ENCODE data around the gene SUCLG1.
"Not testable (repeated sequence)": the region's sequence is repeated elsewhere in the genome, so short reads cannot be mapped to it uniquely, and the experiment has no call there.

Gene SUCLG1

GRCh38 chr2:84424152-84424551, 34.9 kb downstream of the SUCLG1 start:
- in situ Hi-C loops (cut with MboI; ENCODE audit: low sequenced_read_pairs), result no loop called here

- in situ Hi-C loops (cut with MboI; ENCODE audit: low sequenced_read_pairs), result no loop called here
Observed at GRCh38 chr2:84421791-84422190, 37.3 kb downstream of the SUCLG1 start.

DNA sequence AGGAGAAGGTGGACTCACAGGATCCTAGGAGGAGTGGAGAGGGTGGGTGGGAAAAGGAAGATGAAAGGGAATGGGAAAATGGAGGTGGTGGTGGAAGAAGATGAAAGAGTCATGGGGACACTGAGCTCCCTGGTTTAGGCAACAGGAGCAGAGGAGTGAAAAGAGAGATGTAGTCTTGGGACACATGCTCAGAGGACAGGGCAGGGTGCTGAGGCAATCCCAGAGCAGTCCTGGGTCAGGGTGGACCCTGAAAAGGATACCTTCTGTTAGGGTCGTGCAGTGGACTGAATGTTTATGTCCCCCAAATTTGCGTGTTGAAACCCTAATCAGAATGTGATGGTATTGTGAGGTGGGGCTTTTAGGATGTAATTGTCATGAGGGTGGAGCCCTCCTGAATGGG, 37.9 kb downstream of the SUCLG1 start:
- in situ Hi-C loops (cut with MboI; ENCODE audit: low sequenced_read_pairs), result no loop called here

DNA sequence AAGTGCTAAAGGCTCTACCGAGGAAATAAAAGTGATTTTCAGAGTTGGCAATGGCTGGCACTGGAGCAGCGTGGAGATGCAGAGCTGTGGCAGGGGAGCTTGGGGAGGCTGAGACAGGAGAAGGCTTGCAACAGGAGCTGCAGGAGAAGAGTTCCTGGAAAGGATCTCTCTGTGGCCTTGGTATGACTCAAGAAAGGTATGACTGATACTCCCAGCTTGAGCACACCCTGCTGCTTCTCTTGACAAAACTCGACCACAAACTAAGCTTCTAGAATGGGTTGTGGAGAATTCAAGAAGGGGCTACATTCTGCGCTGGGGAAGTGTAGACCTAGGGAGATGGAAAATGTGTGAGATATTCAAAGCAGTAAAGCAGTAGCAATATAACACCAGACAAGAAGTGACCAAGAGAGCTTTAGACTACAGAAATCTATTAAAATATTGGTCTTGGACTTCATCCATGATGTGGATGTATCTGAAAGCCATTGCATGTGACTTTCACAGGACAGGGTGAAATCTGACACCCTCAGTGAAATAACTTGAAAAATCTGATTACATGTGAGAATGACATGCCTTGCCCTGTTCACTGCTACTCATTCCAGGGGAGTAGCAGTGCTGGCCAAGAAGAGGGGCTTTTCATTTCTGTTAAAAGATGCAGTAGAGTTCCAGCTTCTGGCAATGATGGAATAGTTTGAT, 41.5 kb downstream of the SUCLG1 start:
- in situ Hi-C loops (cut with MboI; ENCODE audit: low sequenced_read_pairs), result no loop called here

- in situ Hi-C loops (cut with MboI; ENCODE audit: low sequenced_read_pairs), result no loop called here
Observed at GRCh38 chr2:84409531-84409930, 49.5 kb downstream of the SUCLG1 start.

DNA sequence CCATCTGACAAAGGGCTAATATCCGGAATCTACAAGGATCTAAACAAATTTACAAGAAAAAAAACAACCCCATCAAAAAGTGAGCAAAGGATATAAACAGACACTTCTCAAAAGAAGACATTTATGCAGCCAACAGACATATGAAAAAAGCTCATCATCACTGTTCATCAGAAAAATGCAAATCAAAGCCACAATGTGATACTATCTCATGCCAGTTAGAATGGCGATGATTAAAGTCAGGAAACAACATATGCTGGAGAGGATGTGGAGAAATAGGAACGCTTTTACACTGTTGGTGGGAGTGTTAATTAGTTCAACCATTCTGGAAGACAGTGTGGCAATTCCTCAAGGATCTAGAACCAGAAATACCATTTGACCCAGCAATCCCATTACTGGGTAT, 57.0 kb downstream of the SUCLG1 start:
- in situ Hi-C loops (cut with MboI; ENCODE audit: low sequenced_read_pairs), result not testable (repeated sequence)

DNA sequence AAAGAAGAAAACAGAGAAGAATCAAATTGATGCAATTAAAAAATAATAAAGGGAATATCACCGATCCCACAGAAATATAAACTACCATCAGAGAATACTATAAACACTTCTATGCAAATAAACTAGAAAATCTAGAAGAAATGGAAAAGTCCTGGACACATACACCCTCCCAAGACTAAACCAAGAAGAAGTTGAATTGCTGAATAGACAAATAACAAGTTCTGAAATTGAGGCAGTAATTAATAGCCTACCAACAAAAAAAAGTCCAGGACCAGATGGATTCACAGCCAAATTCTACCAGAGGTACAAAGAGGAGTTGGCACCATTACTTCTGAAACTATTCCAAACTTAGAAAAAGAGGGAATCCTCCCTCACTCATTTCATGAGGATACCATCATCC, 59.2 kb downstream of the SUCLG1 start:
- in situ Hi-C loops (cut with MboI; ENCODE audit: low sequenced_read_pairs), result not testable (repeated sequence)

DNA sequence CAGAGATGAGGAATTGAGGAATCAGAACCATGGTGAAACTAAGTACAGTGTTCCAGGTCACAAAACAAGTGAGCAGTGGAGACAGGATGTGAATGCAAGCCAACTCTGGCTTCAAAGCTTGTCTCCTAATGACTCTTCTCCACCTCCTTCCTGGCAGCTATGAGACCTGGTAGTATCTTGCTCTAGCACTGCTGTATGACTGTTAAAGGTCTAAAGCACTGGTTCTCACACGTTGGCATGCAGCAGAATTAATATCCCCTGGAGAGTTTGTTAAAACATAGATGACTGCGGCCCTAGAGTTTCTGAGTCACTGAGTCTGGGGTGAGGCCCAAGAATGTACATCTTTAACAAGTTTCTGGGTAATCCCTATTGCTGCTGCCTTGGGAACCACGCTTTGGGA, 63.3 kb downstream of the SUCLG1 start:
- in situ Hi-C loops (cut with MboI; ENCODE audit: low sequenced_read_pairs), result no loop called here

DNA sequence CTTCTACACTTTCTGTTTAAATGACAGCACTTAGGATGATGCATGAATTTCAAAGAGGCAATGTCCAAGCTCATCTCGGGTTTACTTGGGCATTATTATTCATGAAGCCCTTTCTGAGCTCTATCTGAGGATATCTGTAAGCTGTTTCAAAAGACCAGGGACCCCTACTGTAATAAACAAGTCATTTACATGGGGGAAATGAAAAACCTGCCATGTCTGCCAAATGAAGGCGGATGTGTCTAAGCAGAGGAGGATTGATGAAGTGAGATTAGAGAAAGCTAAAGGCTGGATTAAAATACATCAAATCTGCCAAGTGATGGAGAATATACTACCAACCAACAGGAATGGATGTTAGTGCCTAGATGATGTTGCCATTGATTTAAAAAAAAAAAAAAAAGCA, 64.5 kb downstream of the SUCLG1 start:
- in situ Hi-C loops (cut with MboI; ENCODE audit: low sequenced_read_pairs), result no loop called here

GRCh38 chr2:84393829-84394228, 65.3 kb downstream of the SUCLG1 start:
- in situ Hi-C loops (cut with MboI; ENCODE audit: low sequenced_read_pairs), result no loop called here

GRCh38 chr2:84389794-84390193, 69.3 kb downstream of the SUCLG1 start:
- in situ Hi-C loops (cut with MboI; ENCODE audit: low sequenced_read_pairs), result no loop called here

DNA sequence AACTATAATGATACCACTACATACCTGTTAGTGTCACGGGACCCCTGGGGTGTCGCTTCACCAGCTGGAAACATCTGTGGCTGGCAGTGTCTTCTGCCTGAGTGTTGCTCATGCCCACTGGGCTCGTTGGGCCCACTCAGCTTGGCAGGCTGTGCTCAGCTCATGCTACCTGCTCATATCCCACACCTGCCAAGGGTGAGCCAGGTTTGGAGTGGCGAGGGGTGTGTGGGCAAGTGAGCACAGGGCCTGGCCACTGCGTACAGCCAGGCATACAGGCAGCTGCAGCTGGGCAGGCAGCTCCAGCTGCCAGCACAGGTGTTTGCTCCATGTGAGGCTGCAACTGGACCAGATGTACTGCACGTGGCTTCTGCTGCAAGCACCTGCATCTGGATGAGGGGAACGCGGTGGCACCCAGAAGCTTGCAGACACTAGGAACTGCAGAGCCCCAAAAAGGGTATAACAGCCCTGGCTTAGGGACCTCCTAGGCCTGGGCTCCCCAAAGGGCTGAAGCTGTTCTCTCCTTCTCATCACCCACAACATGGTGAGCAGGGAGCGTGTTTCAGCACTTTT, 70.1 kb downstream of the SUCLG1 start:
- in situ Hi-C loops (cut with MboI; ENCODE audit: low sequenced_read_pairs), result no loop called here

DNA sequence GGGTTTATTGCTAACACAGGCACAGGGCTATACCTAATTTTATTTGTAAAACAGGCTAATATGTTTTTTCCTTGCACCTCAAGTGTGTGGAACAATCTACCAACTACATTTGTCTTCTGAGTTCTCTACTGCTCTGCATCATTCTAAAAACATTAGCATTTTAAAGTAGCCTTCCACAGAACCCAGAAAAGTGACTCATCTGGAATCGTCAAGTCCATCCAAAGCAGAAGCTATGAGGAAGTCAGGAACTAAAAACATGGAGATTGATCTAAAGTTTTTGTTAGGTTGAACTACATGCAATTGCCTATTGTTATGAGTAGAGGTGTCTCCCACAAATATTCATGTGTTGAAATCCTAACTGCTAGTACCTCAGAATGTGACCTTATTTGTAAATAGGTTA, 70.9 kb downstream of the SUCLG1 start:
- in situ Hi-C loops (cut with MboI; ENCODE audit: low sequenced_read_pairs), result no loop called here

GRCh38 chr2:84386336-84387040, 72.6 kb downstream of the SUCLG1 start:
- in situ Hi-C loops (cut with MboI; ENCODE audit: low sequenced_read_pairs), result no loop called here

DNA sequence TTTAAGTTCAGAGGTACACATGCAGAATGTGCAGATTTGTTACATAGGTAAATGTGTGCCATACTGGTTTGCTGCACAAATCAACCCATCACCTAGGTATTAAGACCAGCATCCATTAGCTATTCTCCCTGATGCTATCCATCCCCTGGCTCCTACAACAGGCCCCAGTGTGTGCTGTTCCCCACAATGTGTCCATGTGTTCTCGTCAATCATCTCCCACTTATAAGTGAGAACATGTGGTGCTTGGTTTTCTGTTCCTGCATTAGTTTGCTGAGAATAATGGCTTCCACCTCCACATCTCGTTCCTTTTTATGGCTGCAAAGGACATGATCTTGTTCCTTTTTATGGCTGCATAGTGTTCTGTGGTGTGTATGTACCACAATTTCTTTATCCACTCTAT, 75.8 kb downstream of the SUCLG1 start:
- in situ Hi-C loops (cut with MboI; ENCODE audit: low sequenced_read_pairs), result no loop called here

GRCh38 chr2:84380875-84381274, 78.2 kb downstream of the SUCLG1 start:
- in situ Hi-C loops (cut with MboI; ENCODE audit: low sequenced_read_pairs), result no loop called here

DNA sequence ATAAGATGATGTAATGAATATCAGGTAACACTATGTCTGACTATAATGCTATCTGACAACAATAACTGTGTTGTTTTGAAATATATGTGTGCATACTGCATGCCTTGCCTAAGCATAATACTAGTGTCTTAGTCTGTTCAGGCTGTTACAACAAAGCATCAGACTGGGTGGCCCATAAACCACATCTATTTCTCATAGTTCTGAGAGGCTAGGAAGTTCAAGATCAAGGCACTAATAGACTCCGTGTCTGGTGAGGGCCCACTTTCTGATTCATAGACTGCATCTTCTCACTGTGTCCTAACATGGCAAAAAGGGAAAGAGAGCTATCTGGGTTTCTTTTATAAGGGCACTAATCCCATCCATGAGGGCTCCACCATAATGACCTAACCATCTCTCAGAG, 80.1 kb downstream of the SUCLG1 start:
- in situ Hi-C loops (cut with MboI; ENCODE audit: low sequenced_read_pairs), result no loop called here

GRCh38 chr2:84375020-84375419, 84.1 kb downstream of the SUCLG1 start:
- in situ Hi-C loops (cut with MboI; ENCODE audit: low sequenced_read_pairs), result no loop called here

DNA sequence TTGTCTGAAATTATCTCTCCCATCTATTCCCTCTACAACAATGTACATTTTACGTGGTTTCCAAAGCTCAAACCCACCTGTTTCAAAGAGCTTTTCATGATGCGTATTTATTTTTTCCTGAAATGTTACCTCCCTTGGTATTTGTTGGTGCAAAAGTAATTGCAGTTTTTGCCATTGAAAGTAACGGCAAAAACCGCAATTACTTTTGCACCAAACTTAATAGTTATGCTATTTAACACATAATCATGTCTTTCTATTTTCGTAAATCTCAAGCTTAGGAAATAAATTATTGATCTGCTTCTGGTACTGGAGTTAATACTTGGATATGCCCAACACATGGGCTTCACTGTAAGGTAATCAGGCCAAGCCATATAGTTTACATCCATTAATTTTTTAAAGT, 85.2 kb downstream of the SUCLG1 start:
- in situ Hi-C loops (cut with MboI; ENCODE audit: low sequenced_read_pairs), result no loop called here
